ENCODE measurements around the gene OS9. TPM values are rescaled to one million over a fixed set of nuclear protein-coding genes. Genes with fewer than 3 reads are reported as not detected.

Gene OS9
- total and polyA plus RNA-seq, 2 donors (not counting 3 experiments of a cell fraction or from before 2014, with no cell fraction given): 212 to 561 TPM

GRCh38 chr12:57757771-57758170 lies 63.8 kb downstream of the OS9 start:
- dilution Hi-C loops (cut with MboI; ENCODE audit: extremely low pct_ligation_motif_present, low sequenced_read_pairs) (no loop called here), intact Hi-C loops (cut with micrococcal nuclease) (no loop called here)
- TF ChIP-seq POLR2AphosphoS5 (IDR thresholded peaks at IDR 0.05; ENCODE audit: insufficient read depth, low read depth, low read length) (no peak), MYC (IDR thresholded peaks at IDR 0.05; ENCODE audit: low read depth, low read length) (no peak)
- ChIA-PET POLR2A (no interaction called here), CTCF (no interaction called here)
- H2AFZ ChIP-seq (ENCODE audit: low read depth, low read length): no peak overlapping the region
- H3K27ac ChIP-seq (ENCODE audit: insufficient read depth, low read depth, low read length): no peak overlapping the region
- H3K4me3 ChIP-seq (replicated peaks in 1 of 3; ENCODE audit: insufficient read depth in 1 of 3, low read depth in 1 of 3, low read length in 3 of 3): no peak overlapping the region
- no peak overlapping the region for H3K4me2 ChIP-seq (ENCODE audit: insufficient read depth, low read length)
- H3K79me2 ChIP-seq (ENCODE audit: control insufficient read depth, insufficient read depth, low read length): no peaks in the 10 kb centered on the region
- BruUV-seq (replicated peaks): no TSS peak
- H3K9ac ChIP-seq (replicated peaks; ENCODE audit: extremely low read depth, insufficient read depth, low read length): no peak overlapping the region
- DNase-seq (ENCODE audit: low read depth, low spot score) (no peak), FAIRE-seq (no peak)
- H3K9me3 ChIP-seq (replicated peaks; ENCODE audit: control insufficient read depth, insufficient read depth, low read length): no peaks in the 10 kb centered on the region
- peaks cover 6% of the 10 kb centered on the region for H3K4me1 ChIP-seq (ENCODE audit: control insufficient read depth, extremely low read depth, insufficient read depth, low read length)
- peaks cover 30 to 33% of the 10 kb centered on the region in 2 experiments for H3K27me3 ChIP-seq (ENCODE audit: control insufficient read depth in 2 of 2, insufficient read depth in 2 of 2, low read length in 2 of 2)
- H3K9me1 ChIP-seq (replicated peaks; ENCODE audit: control insufficient read depth, extremely low read depth, insufficient read depth, low read length): no peaks in the 10 kb centered on the region
- H4K20me1 ChIP-seq (replicated peaks; ENCODE audit: control insufficient read depth, extremely low read depth, insufficient read depth, low read length): no peaks in the 10 kb centered on the region
- no peaks in the 10 kb centered on the region for H3K36me3 ChIP-seq (ENCODE audit: control insufficient read depth in 2 of 2, extremely low read depth in 1 of 2, insufficient read depth in 2 of 2, low read length in 2 of 2)

- BruUV-seq (replicated peaks): no TSS peak
- no peak for FAIRE-seq
- Histone ChIP-seq H2AFZ (ENCODE audit: low read depth, low read length) (no peak overlapping the region), H3K79me2 (ENCODE audit: control insufficient read depth, insufficient read depth, low read length) (no peaks in the 10 kb centered on the region), H3K9me3 (replicated peaks; ENCODE audit: control insufficient read depth, insufficient read depth, low read length) (no peaks in the 10 kb centered on the region), H3K9me1 (replicated peaks; ENCODE audit: control insufficient read depth, extremely low read depth, insufficient read depth, low read length) (no peaks in the 10 kb centered on the region), H3K4me2 (ENCODE audit: insufficient read depth, low read length) (no peak overlapping the region), H3K27ac (ENCODE audit: insufficient read depth, low read depth, low read length) (no peak overlapping the region), H3K4me3 (replicated peaks in 1 of 3; ENCODE audit: insufficient read depth in 1 of 3, low read depth in 1 of 3, low read length in 3 of 3) (no peak overlapping the region), H3K9ac (replicated peaks; ENCODE audit: extremely low read depth, insufficient read depth, low read length) (no peak overlapping the region), H3K36me3 (ENCODE audit: control insufficient read depth in 2 of 2, extremely low read depth in 1 of 2, insufficient read depth in 2 of 2, low read length in 2 of 2) (no peaks in the 10 kb centered on the region), H3K27me3 (ENCODE audit: control insufficient read depth in 2 of 2, insufficient read depth in 2 of 2, low read length in 2 of 2) (peaks cover 29 to 30% of the 10 kb centered on the region in 2 experiments), H3K4me1 (ENCODE audit: control insufficient read depth, extremely low read depth, insufficient read depth, low read length) (peaks cover 4% of the 10 kb centered on the region), H4K20me1 (replicated peaks; ENCODE audit: control insufficient read depth, extremely low read depth, insufficient read depth, low read length) (no peaks in the 10 kb centered on the region)
- POLR2A ChIA-PET: no interaction called here
- no peak for DNase-seq (ENCODE audit: low read depth, low spot score)
- intact Hi-C loops (cut with micrococcal nuclease): no loop called here
- TF ChIP-seq EZH2 (IDR thresholded peaks at IDR 0.05; ENCODE audit: borderline replicate concordance, low read depth, low read length, severe bottlenecking) (no peak), POLR2AphosphoS5 (IDR thresholded peaks at IDR 0.05; ENCODE audit: insufficient read depth, low read depth, low read length) (no peak), FOS (IDR thresholded peaks at IDR 0.05; ENCODE audit: borderline replicate concordance, insufficient read depth, low read length) (no peak), MAX (IDR thresholded peaks at IDR 0.05; ENCODE audit: insufficient read depth, insufficient read length) (no peak), GATA2 (IDR thresholded peaks at IDR 0.05; ENCODE audit: insufficient read depth, insufficient read length, low read depth, low read length) (no peak), MYC (IDR thresholded peaks at IDR 0.05; ENCODE audit: low read depth, low read length) (no peak), JUN (IDR thresholded peaks at IDR 0.05; ENCODE audit: borderline replicate concordance, insufficient read depth, insufficient read length, low read depth) (no peak), CTCF (IDR thresholded peaks at IDR 0.05; ENCODE audit: extremely low read depth in 1 of 2, insufficient read depth in 1 of 2, low read depth in 1 of 2, low read length in 2 of 2) (no peak)
- CTCF ChIA-PET: interaction anchor here (1.2 to 2.8 kb wide), 2 partner anchors 14 to 56 kb away, joined by 3 to 12 read pairs; partner anchors contain the start of gene TSPAN31
- dilution Hi-C loops (cut with MboI; ENCODE audit: extremely low pct_ligation_motif_present, low sequenced_read_pairs): no loop called here
Measured at GRCh38 chr12:57758552-57759359, 64.8 kb downstream of the OS9 start.
